ENCODE measurements around the gene PRKAR2A. TPM values are rescaled to one million over a fixed set of nuclear protein-coding genes. Genes with fewer than 3 reads are reported as not detected.
"Not testable (repeated sequence)": the region's sequence is repeated elsewhere in the genome, so short reads cannot be mapped to it uniquely, and the experiment has no call there.

The PRKAR2A gene
- total RNA-seq, 2 donors from 2014 or later = 14.8 to 32.0 TPM

DNA sequence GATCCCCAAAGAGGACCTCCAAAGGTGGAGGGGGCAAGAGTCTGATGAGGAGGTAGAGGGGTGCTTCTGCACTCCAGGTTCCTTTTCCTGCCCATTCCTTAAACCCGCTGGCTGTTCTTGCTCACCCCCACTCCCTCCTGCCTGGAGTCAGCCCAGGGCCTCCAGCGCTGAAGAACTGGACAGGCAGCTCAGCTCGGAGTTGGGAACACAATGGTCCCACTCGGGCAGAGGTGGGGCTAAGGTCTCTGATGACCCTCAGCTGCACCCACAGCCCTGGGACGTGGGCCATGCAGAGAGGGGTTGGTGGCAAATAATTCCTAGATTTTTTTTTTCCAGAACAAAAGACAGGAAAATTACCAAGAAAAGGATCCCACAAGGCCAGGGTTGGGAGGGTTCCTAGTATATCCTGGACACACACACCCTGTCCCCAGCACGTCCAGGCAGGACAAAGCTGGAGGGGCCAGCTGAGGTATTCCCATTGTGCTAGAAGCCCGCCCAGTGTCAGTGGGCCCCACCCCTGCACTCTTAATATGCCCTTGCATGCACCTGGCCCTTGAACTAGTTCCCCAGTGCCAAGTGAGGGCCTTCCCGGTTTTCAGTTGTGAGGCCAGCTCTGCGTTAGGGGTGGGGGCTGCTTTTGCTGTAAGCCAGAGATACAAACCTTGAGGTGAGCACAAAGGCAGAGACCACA lies 108.6 kb downstream of the PRKAR2A start:
- no peak for ATAC-seq
- Histone ChIP-seq H3K9me3 (no peaks in the 10 kb centered on the region), H3K4me3 (no peak overlapping the region), H3K36me3 (replicated peaks in 1 of 2; ENCODE audit: insufficient read depth in 1 of 2, low read depth in 2 of 2) (no peaks in the 10 kb centered on the region), H3K4me1 (peaks cover 30% of the 10 kb centered on the region), H3K27me3 (no peaks in the 10 kb centered on the region), H3K27ac (peak overlapping the region; percentile 65 to 81 (median 73))
- intact Hi-C loops (cut with DNase I) = no loop called here
- no peak for TF ChIP-seq POLR2A (IDR thresholded peaks at IDR 0.05)
- TF ChIP-seq CTCF (IDR thresholded peaks at IDR 0.05) = no peak
- peak in 2 of 4 donors; percentile 49 to 51 for DNase-seq
- 58% methylated on average over 7 to 9 of the region's 9 CpGs for WGBS, 2 donors

DNA sequence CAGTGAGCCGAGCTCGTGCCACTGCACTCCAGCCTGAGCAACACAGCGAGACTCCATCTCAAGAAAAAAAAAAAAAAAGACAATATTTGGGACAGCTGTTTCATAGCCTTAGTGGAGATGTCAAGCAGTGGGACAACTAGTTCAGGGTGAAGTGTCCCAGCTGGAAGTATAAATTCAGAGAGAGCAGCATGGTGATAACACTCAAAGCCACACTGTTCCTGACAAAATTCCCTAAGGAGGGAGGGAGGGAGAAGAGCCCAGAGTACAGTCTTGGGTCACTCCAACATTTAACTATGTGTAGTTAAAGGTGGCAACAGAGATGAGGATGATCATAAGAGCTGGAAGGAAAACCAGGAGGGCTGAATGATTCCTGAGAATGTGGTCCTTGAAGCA lies 109.5 kb downstream of the PRKAR2A start:
- Histone ChIP-seq H3K9me3 (no peaks in the 10 kb centered on the region), H3K4me1 (peaks cover 30% of the 10 kb centered on the region), H3K36me3 (replicated peaks in 1 of 2; ENCODE audit: insufficient read depth in 1 of 2, low read depth in 2 of 2) (no peaks in the 10 kb centered on the region), H3K27ac (peak overlapping the region in 3 of 4 donors; percentile 65 to 81 (median 78)), H3K27me3 (no peaks in the 10 kb centered on the region), H3K4me3 (no peak overlapping the region)
- no peak for ATAC-seq
- intact Hi-C loops (cut with DNase I) = no loop called here
- DNase-seq = no peak
- WGBS, 2 donors = 85 to 96% methylated on average over 3 of the region's 3 CpGs
- TF ChIP-seq POLR2A (IDR thresholded peaks at IDR 0.05) (no peak), CTCF (IDR thresholded peaks at IDR 0.05) (no peak)

- H3K4me1 ChIP-seq = peaks cover 19% of the 10 kb centered on the region
- H3K27ac ChIP-seq; H3K9me3 ChIP-seq; H3K4me3 ChIP-seq; DNase-seq; intact Hi-C loops (cut with DNase I); ATAC-seq; H3K27me3 ChIP-seq; H3K36me3 ChIP-seq (replicated peaks in 1 of 2; ENCODE audit: insufficient read depth in 1 of 2, low read depth in 2 of 2): not testable (repeated sequence)
- WGBS, 2 donors = 49 to 51% methylated on average over 8 of the region's 8 CpGs
Observed at GRCh38 chr3:48735075-48735767, 112.5 kb downstream of the PRKAR2A start.

DNA sequence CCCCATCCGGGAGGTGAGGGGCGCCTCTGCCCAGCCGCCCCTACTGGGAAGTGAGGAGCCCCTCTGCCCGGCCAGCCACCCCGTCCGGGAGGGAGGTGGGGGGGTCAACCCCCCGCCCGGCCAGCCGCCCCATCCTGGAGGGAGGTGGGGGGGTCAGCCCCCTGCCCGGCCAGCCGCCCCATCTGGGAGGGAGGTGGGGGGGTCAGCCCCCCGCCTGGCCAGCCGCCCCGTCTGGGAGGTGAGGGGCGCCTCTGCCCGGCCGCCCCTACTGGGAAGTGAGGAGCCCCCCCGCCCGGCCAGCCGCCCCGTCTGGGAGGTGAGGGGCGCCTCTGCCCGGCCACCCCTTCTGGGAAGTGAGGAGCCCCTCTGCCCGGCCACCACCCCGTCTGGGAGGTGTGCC lies 113.1 kb downstream of the PRKAR2A start:
- WGBS, 2 donors = no CpG with 5 or more reads among the region's 25 CpGs
- H3K36me3 ChIP-seq (replicated peaks in 1 of 2; ENCODE audit: insufficient read depth in 1 of 2, low read depth in 2 of 2); DNase-seq; H3K4me3 ChIP-seq; H3K9me3 ChIP-seq; ATAC-seq; intact Hi-C loops (cut with DNase I); H3K27ac ChIP-seq; H3K27me3 ChIP-seq: not testable (repeated sequence)
- H3K4me1 ChIP-seq = peaks cover 12% of the 10 kb centered on the region

GRCh38 chr3:48733752-48734518 lies 113.7 kb downstream of the PRKAR2A start:
- DNase-seq; H3K9me3 ChIP-seq; H3K27ac ChIP-seq; H3K27me3 ChIP-seq; H3K4me1 ChIP-seq; ATAC-seq; H3K4me3 ChIP-seq; intact Hi-C loops (cut with DNase I); H3K36me3 ChIP-seq (replicated peaks in 1 of 2; ENCODE audit: insufficient read depth in 1 of 2, low read depth in 2 of 2): not testable (repeated sequence)
- 100% methylated on average over 1 to 5 of the region's 53 CpGs for WGBS, 2 donors

GRCh38 chr3:48727511-48727910 lies 120.2 kb downstream of the PRKAR2A start:
- Histone ChIP-seq H3K9me3 (no peaks in the 10 kb centered on the region), H3K4me1 (no peaks in the 10 kb centered on the region), H3K27me3 (no peaks in the 10 kb centered on the region), H3K4me3 (no peak overlapping the region), H3K36me3 (replicated peaks in 1 of 2; ENCODE audit: insufficient read depth in 1 of 2, low read depth in 2 of 2) (no peaks in the 10 kb centered on the region), H3K27ac (no peak overlapping the region)
- WGBS, 2 donors = 91 to 93% methylated on average over 8 of the region's 8 CpGs
- no peak for DNase-seq
- intact Hi-C loops (cut with DNase I) = no loop called here
- TF ChIP-seq CTCF (IDR thresholded peaks at IDR 0.05) (no peak), POLR2A (IDR thresholded peaks at IDR 0.05) (no peak)
- ATAC-seq = no peak

DNA sequence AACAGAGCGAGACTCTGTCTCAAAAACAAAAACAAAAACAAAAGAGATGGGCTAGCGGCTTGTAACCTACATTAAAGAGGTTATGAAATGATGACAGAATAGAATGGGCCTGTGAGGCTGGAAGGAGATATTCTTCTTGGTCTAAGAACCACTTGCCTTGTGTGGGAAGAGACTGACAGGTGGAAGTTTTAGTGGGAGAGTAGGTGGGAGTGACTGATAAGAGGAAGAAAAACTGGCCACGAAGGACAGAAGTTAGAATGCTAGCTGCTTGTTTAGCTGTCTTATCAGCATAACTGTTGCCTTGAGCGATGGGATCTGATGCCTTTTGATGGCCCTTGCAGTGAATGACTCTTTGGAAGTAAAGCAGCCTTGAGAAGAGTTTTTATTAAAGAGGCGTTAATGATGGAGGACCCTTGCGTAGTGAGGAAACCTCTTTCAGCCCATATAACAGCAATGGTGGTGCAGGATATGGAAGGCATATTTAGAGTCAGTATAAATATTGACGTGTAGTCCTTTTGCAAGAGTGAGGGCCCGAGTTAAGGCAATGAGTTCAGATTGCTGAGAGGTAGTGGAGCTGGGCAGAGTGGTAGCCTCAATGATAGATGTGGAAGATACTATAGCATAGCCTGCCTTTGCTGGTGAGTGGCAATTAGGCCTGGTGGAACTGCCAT lies 122.4 kb downstream of the PRKAR2A start:
- H3K27ac ChIP-seq; H3K27me3 ChIP-seq; intact Hi-C loops (cut with DNase I); H3K36me3 ChIP-seq (replicated peaks in 1 of 2; ENCODE audit: insufficient read depth in 1 of 2, low read depth in 2 of 2); H3K9me3 ChIP-seq; ATAC-seq; H3K4me3 ChIP-seq; DNase-seq; H3K4me1 ChIP-seq: not testable (repeated sequence)
- 86 to 88% methylated on average over 8 of the region's 8 CpGs for WGBS, 2 donors

Measured in body of pancreas (tissue), 4 donors.